Mesenchymal stem cell (in vitro differentiated cells and primary cell): ENCODE data around the gene HNRNPH1. TPM values are rescaled to one million over a fixed set of nuclear protein-coding genes. Genes with fewer than 3 reads are reported as not detected.

Source experiments
- small RNA-seq: library from polyadenylated mRNA; stranded (forward); fragments of <200 nt; extraction: miRNeasy Mini kit (QIAGEN cat#:217004); gene quantifications from one replicate; pipeline ENCODE3, GENCODE V24; 2013; ENCODE audit warnings: low read depth

The HNRNPH1 gene

Small RNA genes within 50 kb of the gene (small RNA-seq; reads per million reads assigned to genes)
- gene RF00017, result not detected
